Fibroblast of lung (primary cell): ENCODE data around the gene SRRM5.

Experiments used
- CTCF ChIP-seq, 2 donors: IDR thresholded peaks in 1 of 2; conservative IDR thresholded peaks in 1 of 2; 1 replicate in 1 of 2; 2 replicates in 1 of 2; pipeline ENCODE4 v1.5.1; 2011 to 2012; ENCODE audit warnings: low read length in 2 of 2, control low read depth in 1 of 2, inconsistent platforms in 1 of 2, low read depth in 1 of 2, mild to moderate bottlenecking in 1 of 2
- EZH2 ChIP-seq: IDR thresholded peaks from 2 replicates; pipeline ENCODE4 v1.5.1; 2012; ENCODE audit warnings: low read length, control low read depth, mild to moderate bottlenecking; ENCODE audit errors: missing control alignments

GRCh38 chr19:43595999-43596841, 15.7 kb upstream of the SRRM5 start, which contains the start of the genes IRGQ and ZNF576:
- no peak for TF ChIP-seq CTCF (conservative IDR thresholded peaks at IDR 0.05 in 1 of 2, IDR thresholded peaks at IDR 0.05 in 1 of 2; ENCODE audit: low read depth in 1 of 2, low read length in 2 of 2)
- TF ChIP-seq EZH2 = no peak
